Stomach (tissue), 9 donors: ENCODE results near the gene VAPB. TPM values are rescaled to one million over a fixed set of nuclear protein-coding genes. Genes with fewer than 3 reads are reported as not detected.

Source experiments
- DNase-seq, 2 donors: peaks; one replicate each; pipeline versions ENCODE4 v3.0.0 to v3.0.0-alpha.2; 2013 to 2019
- H3K27ac ChIP-seq, 5 donors: fragments of 200-600 bp in 4 of 5; sonication (generic) in 4 of 5; one replicate each; pipeline ENCODE4 v1.5.1; 2013 to 2019; ENCODE audit warnings: mild to moderate bottlenecking in 1 of 5, moderate library complexity in 1 of 5
- H3K27me3 ChIP-seq, 3 donors: fragments of 200-600 bp; sonication (generic); one replicate each; pipeline ENCODE4 v1.5.1; 2017 to 2019; ENCODE audit warnings: mixed run types in 1 of 3
- H3K36me3 ChIP-seq, 4 donors: fragments of 200-600 bp; sonication (generic); 1 replicate in 3 of 4; 2 replicates in 1 of 4; pipeline ENCODE4 v1.5.1; 2016 to 2019
- H3K4me1 ChIP-seq, 4 donors: fragments of 200-600 bp; sonication (generic); one replicate each; pipeline ENCODE4 v1.5.1; 2016 to 2019
- H3K4me3 ChIP-seq, 4 donors: fragments of 200-600 bp; sonication (generic) in 3 of 4; one replicate each; pipeline ENCODE4 v1.5.1; 2016 to 2019; ENCODE audit warnings: mild to moderate bottlenecking in 1 of 4
- H3K9me3 ChIP-seq, 4 donors: fragments of 200-600 bp; sonication (generic); one replicate each; pipeline ENCODE4 v1.5.1; 2016 to 2019
- EP300 ChIP-seq: sonication (generic); formaldehyde crosslinking; IDR thresholded peaks from one replicate; pipeline ENCODE4 v1.6.1; 2017; ENCODE audit warnings: antibody characterized with exemption
- POLR2A ChIP-seq, 4 donors: fragments of 450-650 bp; IDR thresholded peaks; one replicate each; pipeline ENCODE4 v1.6.1; 2016; ENCODE audit warnings: antibody characterized with exemption in 4 of 4, control low read depth in 2 of 4, mild to moderate bottlenecking in 1 of 4, moderate library complexity in 1 of 4
- POLR2AphosphoS5 ChIP-seq, 3 donors: sonication (generic); formaldehyde crosslinking; IDR thresholded peaks; one replicate each; pipeline ENCODE4 v1.6.1; 2016; ENCODE audit warnings: antibody characterized with exemption in 3 of 3
- WGBS, 5 donors: extraction: QIAGEN DNeasy Blood & Tissue Kit in 3 of 5; methylation state at CpG; one replicate each; pipeline versions ENCODE4 v1.1.5 to v1.1.7; 2013 to 2018; 5-methylcytosine and 5-hydroxymethylcytosine counted together
- intact Hi-C: fragments of 100-400 bp; cut with DNase I; formaldehyde crosslinking; loops from one replicate; pipeline ENCODE4 v1.15.1; 2023; ENCODE audit warnings: low total_unique reads
- polyA plus RNA-seq, 3 donors: library from polyadenylated mRNA; stranded (reverse); fragments of 200-250 nt; gene quantifications; one replicate each; pipeline ENCODE4 v1.2.3, GENCODE V29; 2013
- total RNA-seq, 5 donors: library from RNA; depleted of rRNA; stranded (reverse); fragments of >200 nt; gene quantifications; one replicate each; pipeline versions ENCODE4 v1.1.0 to v1.2.3, GENCODE V29; 2014 to 2016
- TF ChIP-seq, protein P1 (sequence below), 7 experiments: fragments of 450-650 bp in 4 of 7; fragments of 200-600 bp in 3 of 7; sonication (generic) in 3 of 7; IDR thresholded peaks; one replicate each; pipeline ENCODE4 v1.5.1; 2016 to 2019; ENCODE audit warnings: antibody characterized with exemption in 7 of 7, control low read depth in 2 of 7, mild to moderate bottlenecking in 1 of 7
- donor health status: healthy with polysubstance abuse.
- donor health status: Bipolar disorder and iron deficiency.
- donor health status: healthy.

The VAPB gene
- total and polyA plus RNA-seq, 8 donors, result 7.6 to 40.6 (median 18.2) TPM

DNA sequence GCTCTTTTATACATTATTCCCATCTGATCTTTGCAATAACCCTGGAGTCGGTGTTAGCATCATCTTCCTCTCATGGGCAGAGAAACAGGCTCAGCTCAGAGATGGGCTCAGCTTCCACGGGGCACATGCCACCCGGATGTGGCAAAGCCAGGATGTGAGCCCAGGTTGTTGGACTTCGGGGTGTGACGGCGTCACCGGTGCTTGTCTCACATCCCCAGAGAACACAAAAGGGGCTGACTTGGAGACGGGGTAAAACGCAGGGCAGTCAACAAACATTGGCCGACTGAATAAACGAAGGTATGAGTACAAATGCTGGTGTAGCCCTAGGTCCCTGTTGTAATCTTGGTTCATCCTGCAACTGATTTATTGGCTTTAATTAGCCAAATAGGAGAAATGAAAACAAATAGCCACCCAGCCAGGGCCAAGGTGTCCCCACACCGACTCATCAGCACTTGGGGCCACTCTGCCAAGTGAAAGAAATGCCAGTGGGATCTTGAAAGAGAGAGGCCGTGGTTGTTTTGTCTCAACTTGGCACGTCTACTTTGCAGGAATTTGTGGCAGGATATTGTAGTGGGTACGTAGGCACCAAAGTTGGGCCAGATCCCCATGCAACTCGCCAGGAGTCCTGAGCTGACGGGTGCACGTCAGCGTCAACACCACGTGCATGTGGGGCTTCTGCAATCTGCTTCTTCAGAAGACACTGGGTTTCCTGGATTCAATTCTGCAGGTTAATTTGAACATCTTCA lies 83.4 kb downstream of the VAPB start:
- WGBS, 5 donors, result 69 to 81% (median 75%) methylated on average over 20 of the region's 20 CpGs
- Histone ChIP-seq H3K4me3 (no peak overlapping the region), H3K4me1 (peaks cover 0 to 9% (median 0%) of the 10 kb centered on the region in 4 donors), H3K9me3 (peaks cover 0 to 6% (median 0%) of the 10 kb centered on the region in 4 donors), H3K27me3 (peaks cover 0 to 3% (median 0%) of the 10 kb centered on the region in 3 donors), H3K36me3 (no peaks in the 10 kb centered on the region), H3K27ac (no peak overlapping the region)
- no peak for DNase-seq
- no peak for TF ChIP-seq EP300
- no peak for TF ChIP-seq POLR2A (IDR thresholded peaks at IDR 0.05)
- no peak for TF ChIP-seq POLR2AphosphoS5 (IDR thresholded peaks at IDR 0.05)
- TF ChIP-seq, protein P1, sequence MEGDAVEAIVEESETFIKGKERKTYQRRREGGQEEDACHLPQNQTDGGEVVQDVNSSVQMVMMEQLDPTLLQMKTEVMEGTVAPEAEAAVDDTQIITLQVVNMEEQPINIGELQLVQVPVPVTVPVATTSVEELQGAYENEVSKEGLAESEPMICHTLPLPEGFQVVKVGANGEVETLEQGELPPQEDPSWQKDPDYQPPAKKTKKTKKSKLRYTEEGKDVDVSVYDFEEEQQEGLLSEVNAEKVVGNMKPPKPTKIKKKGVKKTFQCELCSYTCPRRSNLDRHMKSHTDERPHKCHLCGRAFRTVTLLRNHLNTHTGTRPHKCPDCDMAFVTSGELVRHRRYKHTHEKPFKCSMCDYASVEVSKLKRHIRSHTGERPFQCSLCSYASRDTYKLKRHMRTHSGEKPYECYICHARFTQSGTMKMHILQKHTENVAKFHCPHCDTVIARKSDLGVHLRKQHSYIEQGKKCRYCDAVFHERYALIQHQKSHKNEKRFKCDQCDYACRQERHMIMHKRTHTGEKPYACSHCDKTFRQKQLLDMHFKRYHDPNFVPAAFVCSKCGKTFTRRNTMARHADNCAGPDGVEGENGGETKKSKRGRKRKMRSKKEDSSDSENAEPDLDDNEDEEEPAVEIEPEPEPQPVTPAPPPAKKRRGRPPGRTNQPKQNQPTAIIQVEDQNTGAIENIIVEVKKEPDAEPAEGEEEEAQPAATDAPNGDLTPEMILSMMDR (IDR thresholded peaks at IDR 0.05), result no peak
- intact Hi-C loops, result no loop called here

DNA sequence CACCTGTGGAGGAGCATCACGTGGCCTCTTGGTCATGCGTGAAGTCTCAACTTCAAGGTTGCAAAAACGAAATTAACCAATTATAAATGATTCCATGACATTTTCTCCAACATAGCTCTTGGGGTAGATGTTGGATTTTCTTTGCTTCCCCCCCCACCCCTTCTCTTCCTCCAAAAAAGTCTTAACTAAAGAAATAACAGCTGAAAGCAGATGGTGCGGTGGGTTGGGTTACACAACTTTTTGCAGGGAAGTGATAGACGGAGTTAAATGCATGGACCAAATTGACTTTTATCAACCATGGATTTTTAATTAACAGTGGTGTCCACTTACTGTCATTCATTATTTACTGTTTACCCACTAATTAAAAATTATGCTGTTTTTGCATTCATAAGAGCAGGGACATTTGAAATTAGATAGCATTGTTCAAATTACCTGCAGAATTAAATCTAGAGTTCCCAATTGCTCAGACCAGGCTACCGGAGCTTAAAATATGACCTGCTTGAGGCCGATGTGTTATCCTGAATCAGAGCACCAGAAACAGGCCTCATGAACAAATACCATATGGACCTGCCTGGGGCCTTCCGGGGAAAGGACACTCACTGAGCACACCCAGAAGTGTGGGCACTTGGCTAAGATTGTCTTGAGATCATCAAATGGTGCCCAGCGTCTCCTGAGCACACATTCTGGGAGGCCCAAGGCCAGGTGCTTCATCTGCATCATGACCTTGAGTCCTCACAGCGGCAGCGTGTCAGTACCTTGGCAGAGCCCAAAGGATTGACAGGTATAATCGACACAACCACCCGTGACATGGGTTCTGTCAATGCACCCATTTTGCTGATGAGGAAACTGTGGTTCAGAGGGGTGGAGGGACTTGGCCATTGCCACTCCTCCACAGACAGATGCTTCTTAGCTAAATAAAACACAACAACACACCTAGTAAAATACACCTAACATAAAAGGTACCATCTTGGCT lies 84.7 kb downstream of the VAPB start:
- Histone ChIP-seq H3K27ac (no peak overlapping the region), H3K4me1 (peaks cover 0 to 9% (median 0%) of the 10 kb centered on the region in 4 donors), H3K4me3 (no peak overlapping the region), H3K9me3 (peaks cover 0 to 17% (median 10%) of the 10 kb centered on the region in 4 donors), H3K36me3 (no peaks in the 10 kb centered on the region), H3K27me3 (no peaks in the 10 kb centered on the region)
- intact Hi-C loops, result no loop called here
- 86 to 92% (median 88%) methylated on average over 13 of the region's 13 CpGs for WGBS, 5 donors
- no peak for TF ChIP-seq EP300
- TF ChIP-seq POLR2AphosphoS5 (IDR thresholded peaks at IDR 0.05), result no peak
- no peak for TF ChIP-seq POLR2A (IDR thresholded peaks at IDR 0.05)
- TF ChIP-seq, protein P1 (IDR thresholded peaks at IDR 0.05), result no peak
- no peak for DNase-seq

DNA sequence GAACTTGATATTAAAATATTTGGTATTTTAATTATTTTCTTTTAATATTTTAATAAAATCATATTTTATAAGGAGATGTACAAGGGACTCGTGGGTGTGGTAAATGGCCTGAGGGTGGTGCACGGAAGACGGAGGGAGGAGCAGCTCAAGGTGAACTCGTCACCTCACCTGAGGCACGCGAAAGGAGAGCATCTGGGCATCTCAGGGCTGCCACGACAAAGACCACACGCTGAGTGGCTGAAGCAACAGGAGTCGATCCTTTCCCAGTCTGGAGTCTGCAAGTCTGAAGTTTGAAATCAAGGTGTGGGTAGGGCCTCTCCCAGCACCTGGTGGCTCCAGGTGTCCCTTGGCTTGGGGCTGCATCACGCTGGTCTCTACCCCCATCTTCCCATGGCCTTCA lies 86.4 kb downstream of the VAPB start:
- Histone ChIP-seq H3K4me1 (peaks cover 0 to 9% (median 0%) of the 10 kb centered on the region in 4 donors), H3K36me3 (no peaks in the 10 kb centered on the region), H3K27ac (no peak overlapping the region), H3K9me3 (peaks cover 0 to 17% (median 11%) of the 10 kb centered on the region in 4 donors), H3K27me3 (peaks cover 0 to 5% (median 0%) of the 10 kb centered on the region in 3 donors), H3K4me3 (no peak overlapping the region)
- TF ChIP-seq POLR2A (IDR thresholded peaks at IDR 0.05) (no peak), POLR2AphosphoS5 (IDR thresholded peaks at IDR 0.05) (no peak), EP300 (no peak)
- TF ChIP-seq, protein P1 (IDR thresholded peaks at IDR 0.05), result no peak
- intact Hi-C loops, result no loop called here
- 90 to 92% (median 91%) methylated on average over 10 of the region's 10 CpGs for WGBS, 5 donors
- no peak for DNase-seq

DNA sequence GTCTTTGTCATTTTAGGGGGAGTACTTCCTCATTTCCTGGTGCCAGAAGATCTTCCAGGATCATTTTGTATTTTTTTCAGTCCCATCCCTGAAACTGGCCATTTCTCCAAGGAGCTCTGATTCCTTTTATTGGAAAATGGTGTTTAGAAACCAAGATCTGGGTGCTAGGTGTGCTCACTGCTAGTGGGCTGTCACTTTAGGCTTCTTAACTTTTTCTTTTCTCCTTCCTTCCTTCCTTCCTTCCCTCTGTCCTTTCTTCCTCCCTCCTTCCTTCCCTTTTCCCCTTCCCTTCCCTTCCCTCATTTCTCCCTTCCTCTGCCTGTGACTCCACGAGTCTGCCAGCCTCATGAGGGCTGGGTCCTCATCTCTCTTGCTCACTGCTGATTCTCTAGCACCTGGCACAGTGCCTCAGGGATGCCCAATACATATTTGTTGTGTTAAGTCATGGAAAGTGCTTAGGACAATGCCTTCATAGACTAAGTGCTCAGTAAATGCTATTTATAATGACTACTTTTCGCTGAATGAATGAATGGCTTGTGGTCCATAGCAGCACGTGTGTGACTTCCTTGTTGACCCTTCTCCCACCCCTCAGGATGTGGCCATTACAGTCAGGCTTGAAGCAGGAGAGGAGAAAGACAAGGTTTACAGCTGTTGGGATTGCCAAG lies 89.2 kb downstream of the VAPB start:
- 72 to 81% (median 77%) methylated on average over 3 of the region's 3 CpGs for WGBS, 5 donors
- H3K27me3 ChIP-seq, result peaks cover 0 to 15% (median 0%) of the 10 kb centered on the region in 3 donors
- H3K9me3 ChIP-seq, result peaks cover 0 to 17% (median 11%) of the 10 kb centered on the region in 4 donors
- TF ChIP-seq POLR2A (IDR thresholded peaks at IDR 0.05) (no peak), EP300 (no peak), POLR2AphosphoS5 (IDR thresholded peaks at IDR 0.05) (no peak)
- TF ChIP-seq, protein P1 (IDR thresholded peaks at IDR 0.05), result no peak
- no peak overlapping the region for H3K27ac ChIP-seq
- no peaks in the 10 kb centered on the region for H3K36me3 ChIP-seq
- no peak for DNase-seq
- intact Hi-C loops, result no loop called here
- no peak overlapping the region for H3K4me3 ChIP-seq
- H3K4me1 ChIP-seq, result peaks cover 0 to 5% (median 1%) of the 10 kb centered on the region in 4 donors
